HG02759 (cell line): ENCODE data around the gene RTL9.

Source experiments
- ATAC-seq: cut with Tn5 transposase; IDR thresholded peaks from one replicate; pipeline ENCODE4 v1.9.1; 2021; ENCODE audit warnings: mild to moderate bottlenecking, moderate library complexity; ENCODE audit not compliant: unreplicated experiment

The RTL9 gene

GRCh38 chrX:110341189-110342035, 17.2 kb upstream of the RTL9 start:
- peak; percentile 80 for ATAC-seq

DNA sequence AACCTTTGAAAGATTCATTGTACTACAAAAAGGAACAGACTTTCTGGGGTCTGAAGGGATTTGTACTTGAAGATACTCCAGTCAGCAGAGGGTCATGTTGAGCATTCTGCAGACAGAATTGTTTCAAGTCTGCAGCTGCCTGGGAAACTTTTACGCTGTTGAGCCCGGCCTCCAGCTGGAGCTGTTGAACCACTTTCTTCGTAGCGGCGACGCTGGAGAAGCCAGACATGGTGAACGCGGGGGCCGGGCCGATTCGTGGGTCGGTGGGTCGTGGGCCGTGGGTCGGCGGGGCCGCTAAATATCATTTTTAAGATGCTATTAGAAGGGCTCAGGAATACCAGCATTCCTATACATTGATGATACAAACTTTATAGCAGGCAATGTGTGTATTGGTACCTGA, 12.0 kb upstream of the RTL9 start:
- ATAC-seq = no peak

DNA sequence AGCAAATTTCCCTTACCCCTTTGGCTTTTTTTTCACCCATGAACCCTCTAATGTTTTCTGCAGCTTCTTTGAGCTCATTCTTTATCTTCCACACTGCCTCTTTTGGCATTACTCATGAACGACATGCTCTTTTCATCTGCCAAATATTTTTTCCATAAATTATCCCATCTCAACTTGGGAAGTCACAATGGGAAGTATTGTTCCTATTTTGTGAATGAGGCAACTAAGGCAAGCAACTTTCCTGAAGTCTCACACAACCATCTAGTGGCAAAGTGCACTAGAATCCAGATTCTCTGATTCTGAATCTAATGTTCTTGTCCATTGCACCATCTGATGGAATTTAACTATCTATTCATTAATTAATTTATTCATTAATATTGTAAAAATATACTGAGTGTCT, 625 bp downstream of the RTL9 start:
- ATAC-seq = no peak

- ATAC-seq = no peak
These were observed 4.6 kb downstream of the RTL9 start for GRCh38 chrX:110363244-110363643.

DNA sequence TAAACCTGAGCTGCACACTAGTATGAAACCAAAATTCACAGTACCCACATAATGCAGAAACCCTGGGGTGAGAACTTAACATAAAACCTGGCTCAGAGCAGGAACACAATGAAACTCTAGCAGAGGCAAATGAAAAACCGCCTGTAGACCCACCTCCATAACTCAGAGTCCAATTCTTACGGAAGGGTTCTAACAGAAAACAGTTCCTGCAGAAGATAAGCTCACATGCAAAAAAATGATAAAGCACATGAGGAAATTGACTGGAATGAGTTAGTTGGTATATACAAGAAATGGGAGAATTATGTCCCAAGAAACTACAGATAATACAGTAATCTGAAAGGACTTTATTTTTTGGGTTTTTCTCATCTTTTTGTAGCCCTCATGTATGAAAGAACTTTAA, 14.7 kb downstream of the RTL9 start:
- no peak for ATAC-seq

DNA sequence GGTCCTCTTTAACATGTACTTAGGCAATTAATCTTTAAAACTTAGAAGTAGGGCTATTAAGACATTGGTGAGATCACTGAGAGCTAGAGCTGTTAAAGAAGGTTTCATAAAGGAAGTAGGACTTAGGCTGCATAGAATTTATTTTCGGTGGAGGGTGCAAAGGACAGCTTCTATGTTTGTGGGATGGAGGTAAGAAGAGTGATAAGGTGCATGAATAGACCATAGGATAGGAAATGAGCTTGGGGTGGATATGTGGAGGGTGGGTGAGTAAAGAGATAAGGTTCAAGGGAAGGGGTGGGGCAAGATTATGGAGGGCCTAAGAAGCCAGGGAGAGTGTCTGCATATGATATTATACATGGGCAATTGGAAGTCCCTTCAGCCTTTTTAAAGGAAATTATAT, 15.9 kb downstream of the RTL9 start:
- ATAC-seq = no peak

- no peak for ATAC-seq
These were observed 22.6 kb downstream of the RTL9 start for GRCh38 chrX:110381216-110381615.

DNA sequence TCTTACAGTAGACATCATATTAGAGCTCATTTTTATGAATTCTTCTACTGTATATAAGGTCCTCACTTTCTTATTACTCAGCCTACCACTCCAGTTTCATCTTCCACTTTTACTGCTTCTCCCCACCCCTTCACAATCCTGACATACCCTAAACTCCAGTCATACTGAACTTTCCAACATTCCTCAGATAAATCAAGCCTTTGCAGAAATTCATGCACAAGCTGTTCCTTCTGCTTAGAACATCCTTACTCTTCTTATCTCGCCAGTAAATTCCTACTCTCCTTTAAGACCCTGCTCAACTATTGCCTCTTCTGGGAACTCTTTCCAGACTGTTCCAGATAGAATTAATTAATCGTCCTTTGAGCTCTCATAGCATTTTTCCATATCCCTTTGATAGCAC, 24.8 kb downstream of the RTL9 start:
- no peak for ATAC-seq

- no peak for ATAC-seq
These were observed 25.8 kb downstream of the RTL9 start for GRCh38 chrX:110384490-110384889.

DNA sequence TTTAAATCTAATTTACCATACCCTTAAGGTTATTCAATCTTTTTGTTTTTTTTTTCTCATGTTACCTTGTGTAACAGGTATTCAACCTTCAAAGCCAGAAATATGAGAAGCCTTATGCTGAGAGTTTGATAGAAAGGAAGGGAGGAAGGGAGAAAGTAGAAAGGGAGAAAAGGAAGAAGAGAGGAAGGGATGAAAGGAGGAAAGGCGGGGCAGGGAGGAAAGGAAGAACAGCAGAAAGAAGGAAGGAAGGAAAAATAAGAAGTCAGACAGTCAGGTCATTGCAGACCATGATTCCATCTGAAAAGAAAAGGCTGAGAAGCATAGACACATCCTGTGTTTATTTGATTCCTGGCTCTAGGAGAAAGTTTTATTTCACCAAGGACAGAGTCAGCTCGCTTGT, 30.9 kb downstream of the RTL9 start:
- no peak for ATAC-seq

DNA sequence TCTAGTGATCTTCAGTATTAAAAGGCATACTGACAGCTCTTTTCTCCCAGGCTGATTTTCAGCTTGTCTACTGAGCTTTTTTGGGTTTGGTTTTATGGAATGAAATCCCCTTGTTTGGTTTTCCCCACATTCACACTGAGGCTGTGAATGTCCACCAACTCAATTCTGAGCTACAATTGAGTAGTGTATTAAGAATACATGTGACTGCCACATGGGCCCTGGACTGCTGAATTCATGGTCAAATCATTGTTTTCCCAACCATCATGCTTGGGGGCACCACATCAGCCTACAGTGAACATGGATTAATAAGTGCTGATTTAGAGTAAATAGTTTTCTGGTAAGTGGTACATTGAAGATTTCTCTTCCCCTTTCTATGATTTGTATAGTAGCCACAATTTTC, 32.4 kb downstream of the RTL9 start:
- no peak for ATAC-seq

DNA sequence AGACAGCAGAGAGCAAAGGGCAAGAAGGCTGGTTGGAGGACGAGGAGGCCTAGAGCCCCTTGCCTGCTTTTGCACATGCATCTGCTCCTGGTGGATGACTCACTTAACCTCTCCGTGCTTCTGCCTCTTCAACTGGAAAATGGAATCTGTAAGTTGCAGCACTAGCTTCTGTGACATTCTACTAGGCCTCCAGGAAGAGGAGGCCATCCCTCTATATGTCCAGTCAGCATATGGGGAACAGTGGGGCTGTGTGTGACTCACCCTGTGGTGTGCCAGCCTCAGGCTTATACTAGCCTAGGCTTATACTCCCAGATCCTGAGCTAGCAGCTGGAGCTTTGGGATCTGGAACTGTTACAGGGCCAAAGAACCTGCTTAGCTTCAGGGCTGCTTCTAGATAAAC, 36.0 kb downstream of the RTL9 start:
- ATAC-seq = no peak

GRCh38 chrX:110395877-110396276, 37.2 kb downstream of the RTL9 start:
- no peak for ATAC-seq

DNA sequence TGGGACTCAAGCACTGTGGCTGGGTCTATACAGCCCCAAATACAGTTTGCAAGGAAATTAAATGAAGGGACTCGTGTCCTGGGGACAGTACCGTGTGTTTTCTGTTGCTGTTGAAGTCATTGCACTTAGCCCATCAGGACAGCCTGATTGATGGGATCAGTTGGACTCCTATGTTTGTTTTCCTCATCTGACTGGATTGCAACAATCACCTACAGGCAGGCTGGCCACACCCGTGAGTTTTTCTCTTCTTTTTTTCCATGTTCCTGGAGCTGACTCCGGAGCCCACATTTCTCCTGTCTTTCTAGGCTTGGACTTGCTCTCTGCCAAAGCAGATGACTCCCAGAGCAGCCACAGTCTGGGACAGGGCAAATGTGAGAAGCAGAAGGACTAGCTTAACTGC, 38.1 kb downstream of the RTL9 start:
- no peak for ATAC-seq

DNA sequence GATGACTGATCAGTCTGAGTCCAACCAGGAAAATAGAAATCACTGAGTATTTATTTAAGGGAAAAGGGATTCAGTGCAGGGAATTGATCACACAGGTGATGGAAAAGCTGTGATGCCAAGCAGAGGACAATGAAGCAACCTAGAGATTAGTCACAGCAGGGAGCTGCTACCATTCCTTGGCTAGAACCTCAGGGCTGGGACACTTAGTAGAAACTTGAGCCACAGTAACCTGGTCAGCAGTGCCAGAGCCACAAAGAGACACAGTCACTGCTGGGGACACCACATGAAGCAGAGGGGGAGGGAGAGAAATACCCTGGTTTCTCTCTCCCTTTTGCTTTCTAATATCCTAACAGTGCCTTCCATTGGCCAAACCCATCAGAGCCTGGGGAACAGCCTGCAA, 38.7 kb downstream of the RTL9 start:
- no peak for ATAC-seq

DNA sequence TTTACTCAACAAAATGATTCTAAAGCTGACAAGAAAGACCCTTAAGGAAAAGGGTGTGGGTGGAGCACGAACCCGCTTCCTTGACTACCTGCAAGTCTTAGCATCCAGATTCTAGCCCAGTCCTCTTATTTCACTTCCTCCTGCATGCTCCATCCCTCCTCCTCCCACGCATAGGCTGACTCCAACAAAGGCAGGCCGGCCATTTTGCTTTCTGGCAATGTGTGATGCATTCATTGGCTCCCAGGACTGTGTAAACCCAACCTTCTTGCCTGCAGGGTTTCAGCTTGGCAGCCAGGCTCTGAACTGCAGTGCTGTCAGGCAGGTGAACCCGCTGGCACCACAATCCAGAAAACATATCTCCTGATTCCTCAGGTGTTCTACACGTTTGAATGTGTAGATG, 39.3 kb downstream of the RTL9 start:
- no peak for ATAC-seq

DNA sequence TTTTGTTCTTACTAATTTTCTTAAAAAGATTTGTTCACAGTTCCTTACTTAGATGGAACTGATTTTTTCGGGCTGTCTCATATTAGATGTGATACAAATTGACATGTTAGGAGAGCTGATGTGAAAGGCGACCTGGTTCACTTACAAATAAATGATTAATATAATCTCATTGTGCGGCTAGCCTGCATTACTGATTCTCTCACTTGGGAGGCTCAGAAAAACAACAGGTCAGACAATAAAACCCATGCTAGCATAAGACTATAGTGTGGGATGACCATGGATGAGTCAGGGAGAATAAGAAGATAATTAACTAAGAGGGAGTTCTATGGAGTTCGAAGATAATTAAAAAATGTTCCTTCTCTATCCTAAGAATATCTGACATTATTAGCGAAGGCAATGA, 40.8 kb downstream of the RTL9 start:
- no peak for ATAC-seq

DNA sequence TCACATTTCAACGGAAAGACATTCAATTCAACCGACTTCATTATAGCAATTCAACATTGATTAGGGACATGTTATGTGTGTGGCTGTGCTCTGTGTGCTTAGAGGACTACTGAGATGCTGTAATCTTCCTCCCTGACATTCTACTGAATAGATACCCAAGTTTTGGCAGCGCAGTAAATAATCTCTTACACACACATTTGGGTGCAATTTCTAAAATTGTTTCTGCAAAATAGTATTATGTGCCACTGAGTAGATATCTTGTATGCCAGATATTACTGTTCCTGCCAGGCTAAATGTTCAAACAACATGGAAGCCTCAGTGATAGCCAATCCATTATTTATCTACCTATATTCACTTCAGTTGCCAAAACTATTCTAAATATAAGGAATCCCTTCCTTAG, 41.3 kb downstream of the RTL9 start:
- no peak for ATAC-seq

- no peak for ATAC-seq
These were observed 42.5 kb downstream of the RTL9 start for GRCh38 chrX:110401135-110401534.

- no peak for ATAC-seq
These were observed 43.6 kb downstream of the RTL9 start for GRCh38 chrX:110402091-110402849.

DNA sequence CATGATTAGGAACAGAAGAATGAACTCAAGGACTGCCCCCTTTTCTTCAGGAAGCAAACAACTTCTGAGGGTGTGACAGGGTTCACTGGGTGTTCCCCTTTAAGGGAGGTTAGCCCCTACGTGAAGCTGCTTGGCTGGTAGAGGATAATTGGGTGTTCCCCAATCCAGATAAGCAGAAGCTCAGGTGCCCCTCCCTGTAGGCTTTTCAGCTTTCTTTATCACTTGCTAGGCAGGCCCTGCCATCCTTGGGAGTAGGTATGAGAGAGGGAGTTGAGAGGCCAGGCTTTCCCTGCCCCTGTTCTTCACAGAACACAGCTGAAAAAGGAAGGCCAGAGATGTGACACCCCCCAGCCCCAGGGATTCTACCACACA, 44.2 kb downstream of the RTL9 start:
- ATAC-seq = no peak

GRCh38 chrX:110403441-110404238, 45.0 kb downstream of the RTL9 start:
- ATAC-seq = no peak
